ENCODE data around the gene ANKRD6.

Gene ANKRD6

DNA sequence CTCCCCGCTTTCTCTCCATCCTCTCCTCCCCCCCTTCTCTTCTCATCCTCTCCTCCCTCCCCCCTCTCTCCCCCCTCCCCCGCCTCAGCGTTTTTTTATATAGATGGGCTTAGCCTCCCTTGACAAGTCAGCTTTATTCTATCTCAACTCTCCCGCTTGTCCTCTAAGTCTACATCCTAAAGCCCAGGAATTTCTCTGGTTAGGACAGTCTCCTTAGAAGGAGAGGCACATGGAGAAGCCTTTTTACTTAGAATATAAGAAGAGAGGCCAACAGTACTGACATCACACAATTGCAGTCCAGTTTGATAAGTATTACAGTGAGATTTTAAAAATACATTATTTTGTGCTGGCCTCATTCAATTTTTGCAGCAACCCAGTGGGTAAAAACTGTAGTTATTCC is 122.1 kb downstream of the ANKRD6 start:
- TF ChIP-seq, protein P1, sequence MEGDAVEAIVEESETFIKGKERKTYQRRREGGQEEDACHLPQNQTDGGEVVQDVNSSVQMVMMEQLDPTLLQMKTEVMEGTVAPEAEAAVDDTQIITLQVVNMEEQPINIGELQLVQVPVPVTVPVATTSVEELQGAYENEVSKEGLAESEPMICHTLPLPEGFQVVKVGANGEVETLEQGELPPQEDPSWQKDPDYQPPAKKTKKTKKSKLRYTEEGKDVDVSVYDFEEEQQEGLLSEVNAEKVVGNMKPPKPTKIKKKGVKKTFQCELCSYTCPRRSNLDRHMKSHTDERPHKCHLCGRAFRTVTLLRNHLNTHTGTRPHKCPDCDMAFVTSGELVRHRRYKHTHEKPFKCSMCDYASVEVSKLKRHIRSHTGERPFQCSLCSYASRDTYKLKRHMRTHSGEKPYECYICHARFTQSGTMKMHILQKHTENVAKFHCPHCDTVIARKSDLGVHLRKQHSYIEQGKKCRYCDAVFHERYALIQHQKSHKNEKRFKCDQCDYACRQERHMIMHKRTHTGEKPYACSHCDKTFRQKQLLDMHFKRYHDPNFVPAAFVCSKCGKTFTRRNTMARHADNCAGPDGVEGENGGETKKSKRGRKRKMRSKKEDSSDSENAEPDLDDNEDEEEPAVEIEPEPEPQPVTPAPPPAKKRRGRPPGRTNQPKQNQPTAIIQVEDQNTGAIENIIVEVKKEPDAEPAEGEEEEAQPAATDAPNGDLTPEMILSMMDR (conservative IDR thresholded peaks at IDR 0.05; ENCODE audit: low read length), result no peak
- no peak overlapping the region for H3K4me3 ChIP-seq (ENCODE audit: low read length)
- DNase-seq (ENCODE audit: low read depth), result no peak

DNA sequence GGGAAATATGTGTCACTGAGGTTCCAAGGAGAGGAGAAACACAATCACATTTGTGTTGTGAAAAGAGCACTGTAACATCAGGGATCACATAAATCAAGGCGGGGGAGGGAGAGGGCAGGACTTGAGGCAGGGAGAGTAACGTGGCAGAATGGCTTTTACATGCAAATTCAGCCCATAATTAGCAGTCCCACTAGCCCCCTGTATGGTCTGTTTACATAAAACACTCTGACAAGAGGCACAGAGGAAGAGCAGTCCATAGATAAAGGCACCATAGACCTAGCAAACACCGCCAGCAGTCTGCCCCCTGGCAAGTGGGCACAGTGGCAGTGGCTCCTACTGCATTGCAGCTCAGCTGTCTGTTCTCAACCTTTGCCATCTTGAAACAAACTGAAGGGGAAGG is 122.9 kb downstream of the ANKRD6 start:
- no peak for DNase-seq (ENCODE audit: low read depth)
- TF ChIP-seq, protein P1 (conservative IDR thresholded peaks at IDR 0.05; ENCODE audit: low read length), result no peak
- no peak overlapping the region for H3K4me3 ChIP-seq (ENCODE audit: low read length)

DNA sequence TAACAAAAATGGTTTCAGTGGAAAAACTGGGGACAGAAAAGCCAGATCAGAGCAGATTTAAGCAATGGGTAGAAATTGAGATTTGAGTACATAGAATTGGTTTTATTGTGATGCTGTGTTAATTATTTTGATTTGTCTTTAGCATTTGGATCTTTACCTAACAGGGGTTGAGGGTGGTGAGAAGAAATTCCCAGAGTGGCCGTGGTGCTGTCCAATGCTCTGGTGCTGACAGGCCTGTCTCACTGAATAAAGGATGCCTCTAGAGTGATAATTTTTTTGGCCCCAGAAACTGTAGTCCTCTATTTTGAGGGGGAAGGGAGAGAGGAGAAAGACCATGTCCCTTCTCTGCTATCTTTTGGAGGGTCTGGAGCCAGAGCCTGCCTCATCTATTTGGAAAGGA is 126.5 kb downstream of the ANKRD6 start:
- TF ChIP-seq, protein P1 (conservative IDR thresholded peaks at IDR 0.05; ENCODE audit: low read length), result no peak
- no peak overlapping the region for H3K4me3 ChIP-seq (ENCODE audit: low read length)
- no peak for DNase-seq (ENCODE audit: low read depth)

DNA sequence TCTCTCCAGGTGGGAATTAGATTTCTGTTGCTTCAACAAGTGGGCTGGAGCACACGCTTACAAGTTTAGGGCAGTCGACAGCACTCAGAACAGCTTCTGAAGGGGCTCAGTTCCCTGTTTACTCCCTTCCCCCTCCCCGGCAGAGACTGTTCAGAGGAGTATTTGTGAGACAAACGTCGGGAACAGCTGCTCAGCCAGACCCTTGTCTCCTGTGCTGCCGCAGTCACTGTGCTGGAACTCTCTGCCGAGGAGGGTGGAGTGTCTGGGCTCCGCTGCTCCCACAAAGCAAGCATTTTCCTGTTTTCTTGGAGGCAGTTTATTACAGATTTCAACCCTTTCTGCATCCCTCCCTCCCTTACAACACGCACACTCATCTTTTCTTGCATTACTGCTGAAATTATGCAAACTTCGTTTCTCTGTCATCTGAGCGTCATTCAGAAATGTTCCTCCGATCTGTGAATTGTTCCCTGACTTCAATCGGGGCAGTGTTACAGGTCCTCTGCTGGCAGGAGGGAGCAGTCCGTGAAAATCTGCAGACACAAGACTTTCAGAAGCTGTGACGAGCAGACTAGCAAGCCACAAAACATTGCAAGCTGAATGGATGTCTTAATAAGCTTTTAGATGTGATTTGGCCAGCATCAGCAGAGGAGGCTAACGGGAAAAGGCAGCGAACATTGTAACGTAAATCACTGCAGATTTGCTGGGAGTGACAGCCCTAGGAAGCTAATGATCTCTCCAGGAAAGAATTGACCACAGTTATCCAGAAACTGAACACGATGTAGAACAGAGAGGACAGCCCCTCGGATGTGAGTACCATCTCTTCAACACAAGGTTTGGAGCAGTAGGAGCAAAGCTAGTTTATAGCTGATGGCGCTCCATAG is 129.4 kb downstream of the ANKRD6 start:
- TF ChIP-seq, protein P1 (conservative IDR thresholded peaks at IDR 0.05; ENCODE audit: low read length), result no peak
- H3K4me3 ChIP-seq (ENCODE audit: low read length), result no peak overlapping the region
- DNase-seq (ENCODE audit: low read depth), result peak; percentile 1

DNA sequence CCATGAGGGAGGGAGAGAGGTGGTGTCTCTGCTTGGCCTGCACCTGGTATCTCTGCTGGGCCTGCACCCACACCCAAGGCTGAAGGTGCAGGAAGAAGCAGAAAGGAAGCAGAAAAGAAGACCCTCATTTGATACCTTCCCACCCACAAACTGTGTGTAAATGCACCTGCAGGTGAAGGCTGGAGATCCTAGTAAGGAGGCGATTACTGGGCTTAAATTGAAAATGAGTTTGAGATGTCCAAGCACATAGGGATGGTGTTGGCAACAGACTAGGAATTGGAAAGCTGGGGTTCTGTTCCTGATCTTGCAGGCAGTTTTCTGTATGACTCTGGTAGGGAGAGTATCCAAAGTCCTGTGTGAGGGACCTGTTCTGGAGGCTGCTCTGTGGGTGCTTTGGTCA is 130.9 kb downstream of the ANKRD6 start:
- DNase-seq (ENCODE audit: low read depth), result no peak
- no peak overlapping the region for H3K4me3 ChIP-seq (ENCODE audit: low read length)
- TF ChIP-seq, protein P1 (conservative IDR thresholded peaks at IDR 0.05; ENCODE audit: low read length), result no peak

DNA sequence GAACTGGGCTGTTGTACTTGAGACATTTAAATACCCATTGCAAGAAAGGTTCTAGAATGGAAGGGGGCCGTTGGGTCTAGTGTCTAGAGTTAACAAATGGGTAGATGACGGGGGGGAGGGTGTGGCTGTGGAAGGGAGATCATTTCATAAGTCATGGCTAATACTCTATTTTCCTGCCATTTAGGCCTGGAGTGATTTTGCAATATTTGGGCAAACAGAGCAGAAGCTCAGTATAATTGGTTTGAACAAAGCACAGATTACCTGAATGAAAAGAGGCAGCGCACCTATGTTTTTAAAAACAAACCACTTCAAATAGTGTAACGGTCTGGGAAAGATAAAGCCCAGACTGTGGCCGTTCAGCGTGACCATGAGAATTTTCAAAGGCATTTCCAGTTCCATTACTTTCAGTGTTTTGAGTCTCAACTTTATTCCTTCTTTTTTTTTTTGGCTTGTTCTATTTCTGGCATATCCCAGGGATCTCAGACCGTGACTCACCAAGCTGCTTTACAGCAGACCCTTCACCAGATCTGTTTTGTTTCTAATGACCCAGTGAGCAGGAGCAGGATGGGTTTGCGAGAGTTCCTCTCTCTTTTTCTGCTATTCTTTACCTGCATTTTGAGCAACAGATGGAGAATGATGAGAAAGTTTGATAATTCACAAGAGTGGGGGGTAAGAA is 131.9 kb downstream of the ANKRD6 start:
- TF ChIP-seq, protein P1 (conservative IDR thresholded peaks at IDR 0.05; ENCODE audit: low read length), result no peak
- H3K4me3 ChIP-seq (ENCODE audit: low read length), result no peak overlapping the region
- DNase-seq (ENCODE audit: low read depth), result no peak
